Astrocyte of the cerebellum (primary cell): ENCODE measurements around the gene ZMYND12.

ENCODE experiments used
- DNase-seq: peaks from one replicate; pipeline ENCODE4 v3.0.0-alpha.2; 2011; ENCODE audit warnings: low read depth
- H3K4me3 ChIP-seq: 2 replicates; pipeline ENCODE4 v1.5.1; 2011; ENCODE audit warnings: mild to moderate bottlenecking, low read depth, low read length, moderate library complexity
- in situ Hi-C: cut with HindIII; loops from 2 replicates; pipeline ENCODE4 v1.10.0; 2017; ENCODE audit warnings: low sequenced_read_pairs
- TF ChIP-seq, protein P1 (sequence below): IDR thresholded peaks from 2 replicates; pipeline ENCODE4 v1.5.1; 2012; ENCODE audit warnings: low read length, low read depth, moderate library complexity, mild to moderate bottlenecking; ENCODE audit errors: missing control alignments

The ZMYND12 gene

GRCh38 chr1:42403880-42404400 is 51.9 kb downstream of the ZMYND12 start:
- TF ChIP-seq, protein P1, sequence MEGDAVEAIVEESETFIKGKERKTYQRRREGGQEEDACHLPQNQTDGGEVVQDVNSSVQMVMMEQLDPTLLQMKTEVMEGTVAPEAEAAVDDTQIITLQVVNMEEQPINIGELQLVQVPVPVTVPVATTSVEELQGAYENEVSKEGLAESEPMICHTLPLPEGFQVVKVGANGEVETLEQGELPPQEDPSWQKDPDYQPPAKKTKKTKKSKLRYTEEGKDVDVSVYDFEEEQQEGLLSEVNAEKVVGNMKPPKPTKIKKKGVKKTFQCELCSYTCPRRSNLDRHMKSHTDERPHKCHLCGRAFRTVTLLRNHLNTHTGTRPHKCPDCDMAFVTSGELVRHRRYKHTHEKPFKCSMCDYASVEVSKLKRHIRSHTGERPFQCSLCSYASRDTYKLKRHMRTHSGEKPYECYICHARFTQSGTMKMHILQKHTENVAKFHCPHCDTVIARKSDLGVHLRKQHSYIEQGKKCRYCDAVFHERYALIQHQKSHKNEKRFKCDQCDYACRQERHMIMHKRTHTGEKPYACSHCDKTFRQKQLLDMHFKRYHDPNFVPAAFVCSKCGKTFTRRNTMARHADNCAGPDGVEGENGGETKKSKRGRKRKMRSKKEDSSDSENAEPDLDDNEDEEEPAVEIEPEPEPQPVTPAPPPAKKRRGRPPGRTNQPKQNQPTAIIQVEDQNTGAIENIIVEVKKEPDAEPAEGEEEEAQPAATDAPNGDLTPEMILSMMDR, result no peak
- no peak overlapping the region for H3K4me3 ChIP-seq
- no peak for DNase-seq
- in situ Hi-C loops, result no loop called here

GRCh38 chr1:42399315-42400100 is 56.3 kb downstream of the ZMYND12 start:
- TF ChIP-seq, protein P1, result no peak
- in situ Hi-C loops, result no loop called here
- no peak overlapping the region for H3K4me3 ChIP-seq
- no peak for DNase-seq

GRCh38 chr1:42392967-42393848 is 62.6 kb downstream of the ZMYND12 start:
- H3K4me3 ChIP-seq, result no peak overlapping the region
- in situ Hi-C loops, result no loop called here
- DNase-seq, result no peak
- TF ChIP-seq, protein P1, result no peak

- TF ChIP-seq, protein P1, result no peak
- in situ Hi-C loops, result no loop called here
- H3K4me3 ChIP-seq, result no peak overlapping the region
- DNase-seq, result no peak
Observed at GRCh38 chr1:42392255-42392654, 63.6 kb downstream of the ZMYND12 start.

GRCh38 chr1:42386051-42386450 is 69.8 kb downstream of the ZMYND12 start:
- in situ Hi-C loops, result no loop called here
- TF ChIP-seq, protein P1, result no peak
- DNase-seq, result no peak
- no peak overlapping the region for H3K4me3 ChIP-seq

DNA sequence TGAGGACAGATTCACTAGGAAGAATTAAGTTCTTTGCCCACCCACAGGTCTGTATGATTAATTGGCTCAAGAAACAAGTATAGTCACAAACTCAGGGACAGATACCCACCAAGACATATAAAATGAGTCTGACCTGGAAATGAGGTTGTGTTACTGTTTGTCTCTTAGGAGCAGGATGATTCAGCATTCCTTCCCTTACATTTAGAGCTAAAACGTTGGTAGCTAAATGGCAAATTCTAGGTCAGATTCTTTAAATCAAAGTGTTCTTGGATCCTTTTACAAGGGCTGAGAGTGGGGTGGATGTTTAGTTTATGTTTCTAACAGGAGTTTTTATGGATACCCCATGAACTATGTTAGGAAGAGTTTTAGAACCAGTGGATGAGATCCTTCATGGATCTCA is 70.5 kb downstream of the ZMYND12 start:
- TF ChIP-seq, protein P1, result no peak
- in situ Hi-C loops, result no loop called here
- H3K4me3 ChIP-seq, result no peak overlapping the region
- no peak for DNase-seq
